HepG2 (cell line): ENCODE data around the gene KIRREL3.

Source experiments
- ATF7 ChIP-seq, 2 experiments: fragments of 450-650 bp in 1 of 2; sonication (generic) in 1 of 2; formaldehyde crosslinking in 1 of 2; IDR thresholded peaks; 2 replicates each; pipeline versions ENCODE4 v1.4.0 to v1.6.1; 2016 to 2020; ENCODE audit warnings: antibody characterized with exemption in 1 of 2, mild to moderate bottlenecking in 1 of 2, missing genetic modification reagents in 1 of 2
- BHLHE40 ChIP-seq: IDR thresholded peaks from 2 replicates; pipeline ENCODE4 v1.6.1; 2011; ENCODE audit warnings: low read length, improper control_type of control experiment
- CTCF ChIP-seq: sonication (generic); formaldehyde crosslinking; IDR thresholded peaks from 2 replicates; pipeline ENCODE4 v1.5.0; 2020; ENCODE audit warnings: mild to moderate bottlenecking, missing genetic modification reagents, moderate library complexity
- FOXK2 ChIP-seq: fragments of 450-650 bp; IDR thresholded peaks from 2 replicates; pipeline ENCODE4 v1.6.1; 2016
- POLR2A ChIP-seq, 2 experiments: IDR thresholded peaks; 2 replicates each; pipeline ENCODE4 v1.6.1; 2011; ENCODE audit warnings: low read depth in 2 of 2, low read length in 2 of 2, mild to moderate bottlenecking in 1 of 2, moderate library complexity in 1 of 2; ENCODE audit not compliant: insufficient read depth in 1 of 2
- SMYD3 ChIP-seq: sonication (generic); formaldehyde crosslinking; IDR thresholded peaks from 2 replicates; pipeline ENCODE4 v1.8.1; 2023; ENCODE audit warnings: mild to moderate bottlenecking, missing genetic modification reagents
- SP2 ChIP-seq: sonication (generic); formaldehyde crosslinking; IDR thresholded peaks from 2 replicates; pipeline ENCODE4 v1.5.1; 2020; ENCODE audit warnings: mild to moderate bottlenecking, missing genetic modification reagents
- SYNCRIP ChIP-seq: fragments of 200-400 bp; formaldehyde crosslinking; IDR thresholded peaks from 2 replicates; pipeline ENCODE4 v1.6.1; 2018; ENCODE audit warnings: mild to moderate bottlenecking, low read depth, low read length; ENCODE audit not compliant: insufficient read depth
- ZFX ChIP-seq: sonication (generic); formaldehyde crosslinking; IDR thresholded peaks from 2 replicates; pipeline ENCODE4 v1.4.0; 2020; ENCODE audit warnings: mild to moderate bottlenecking, low read depth, missing genetic modification reagents, moderate library complexity
- ZNF282 ChIP-seq: fragments of 450-650 bp; IDR thresholded peaks from 2 replicates; pipeline ENCODE4 v1.6.1; 2018; ENCODE audit not compliant: partially characterized antibody
- ZNF562 ChIP-seq: sonication (generic); formaldehyde crosslinking; IDR thresholded peaks from 2 replicates; pipeline ENCODE4 v1.8.0; 2022; ENCODE audit warnings: missing genetic modification reagents, borderline replicate concordance
- ZNF569 ChIP-seq: sonication (generic); formaldehyde crosslinking; IDR thresholded peaks from 2 replicates; pipeline ENCODE4 v1.5.0; 2020; ENCODE audit warnings: mild to moderate bottlenecking, missing genetic modification reagents, moderate library complexity, borderline replicate concordance
- ZNF773 ChIP-seq: sonication (generic); formaldehyde crosslinking; IDR thresholded peaks from 2 replicates; pipeline ENCODE4 v1.4.0; 2020; ENCODE audit warnings: missing genetic modification reagents, borderline replicate concordance

DNA sequence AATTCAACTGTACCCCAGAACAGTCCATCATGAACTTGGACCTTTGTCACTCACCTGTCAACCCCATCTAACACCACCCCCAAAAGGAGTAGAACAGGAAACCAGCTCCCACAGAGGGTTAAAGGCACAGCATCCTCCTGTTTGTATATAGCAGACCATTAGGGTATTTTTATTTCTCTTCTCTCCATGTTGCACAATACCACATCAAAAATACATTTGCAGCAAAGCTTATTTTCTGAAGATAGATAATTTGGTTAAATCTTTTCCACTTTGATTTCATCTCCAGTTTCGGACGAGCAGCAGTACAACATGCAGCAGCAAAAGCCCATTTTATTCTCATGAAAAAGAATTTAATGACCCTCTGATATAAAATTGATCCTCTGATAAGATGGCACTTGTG, 103.1 kb downstream of the KIRREL3 start:
- no peak for TF ChIP-seq BHLHE40
- TF ChIP-seq POLR2A (IDR thresholded peaks at IDR 0.05; ENCODE audit: insufficient read depth in 1 of 2, low read depth in 2 of 2, low read length in 2 of 2): no peak
- no peak for TF ChIP-seq SYNCRIP
- TF ChIP-seq ZNF562 (CRISPR knock-in tag): no peak
- TF ChIP-seq SP2 (CRISPR knock-in tag): no peak
- TF ChIP-seq FOXK2: no peak
- no peak for TF ChIP-seq ZNF569 (CRISPR knock-in tag)
- TF ChIP-seq SMYD3 (CRISPR knock-in tag): no peak
- no peak for TF ChIP-seq CTCF (CRISPR knock-in tag)
- TF ChIP-seq ZNF282: no peak
- TF ChIP-seq ATF7 (IDR thresholded peaks at IDR 0.05): no peak
- no peak for TF ChIP-seq ATF7 (CRISPR knock-in tag; IDR thresholded peaks at IDR 0.05)
- no peak for TF ChIP-seq ZNF773 (CRISPR knock-in tag)
- no peak for TF ChIP-seq ZFX
